Trophoblast cell (in vitro differentiated cells and primary cell): ENCODE results near the gene IL23R.

ENCODE experiments used
- DNase-seq, 2 donors: peaks; one replicate each; pipeline ENCODE4 v3.0.0-alpha.2; 2016
- H2AFZ ChIP-seq: 2 replicates; pipeline ENCODE4 v1.6.1; 2013; ENCODE audit warnings: low read length, moderate library complexity, mild to moderate bottlenecking; ENCODE audit not compliant: insufficient read depth, poor library complexity
- H2AK5ac ChIP-seq: 2 replicates; pipeline ENCODE4 v1.6.1; 2013; ENCODE audit warnings: mild to moderate bottlenecking, low read length
- H2BK120ac ChIP-seq: 2 replicates; pipeline ENCODE4 v1.6.1; 2013; ENCODE audit warnings: low read length, mild to moderate bottlenecking, moderate library complexity; ENCODE audit not compliant: insufficient read depth, poor library complexity
- H2BK12ac ChIP-seq: 2 replicates; pipeline ENCODE4 v1.6.1; 2013; ENCODE audit warnings: mild to moderate bottlenecking, low read length, moderate library complexity
- H2BK5ac ChIP-seq: 2 replicates; pipeline ENCODE4 v1.6.1; 2013; ENCODE audit warnings: low read length, low read depth, moderate library complexity, mild to moderate bottlenecking; ENCODE audit not compliant: poor library complexity
- H3K14ac ChIP-seq: 2 replicates; pipeline ENCODE4 v1.6.1; 2013; ENCODE audit warnings: mild to moderate bottlenecking, low read length
- H3K18ac ChIP-seq: 2 replicates; pipeline ENCODE4 v1.6.1; 2013; ENCODE audit warnings: mild to moderate bottlenecking, low read length
- H3K23ac ChIP-seq: 2 replicates; pipeline ENCODE4 v1.6.1; 2013; ENCODE audit warnings: low read length
- H3K27ac ChIP-seq: 2 replicates; pipeline ENCODE4 v1.5.1; 2013; ENCODE audit warnings: low read depth, mild to moderate bottlenecking, inconsistent platforms, low read length, moderate library complexity
- H3K27me3 ChIP-seq: 2 replicates; pipeline ENCODE4 v1.6.1; 2013; ENCODE audit warnings: inconsistent platforms, mild to moderate bottlenecking, low read length, moderate library complexity; ENCODE audit not compliant: insufficient read depth
- H3K36me3 ChIP-seq, 2 experiments: 1 replicate in 1 of 2; 2 replicates in 1 of 2; pipeline ENCODE4 v1.6.1; 2013; ENCODE audit warnings: low read length in 2 of 2, mild to moderate bottlenecking in 2 of 2, moderate library complexity in 1 of 2; ENCODE audit not compliant: insufficient read depth in 2 of 2, control insufficient read depth in 1 of 2
- H3K4ac ChIP-seq: 2 replicates; pipeline ENCODE4 v1.6.1; 2013; ENCODE audit warnings: low read depth, mild to moderate bottlenecking, low read length, moderate library complexity
- H3K4me1 ChIP-seq, 2 experiments: 1 replicate in 1 of 2; 2 replicates in 1 of 2; pipeline ENCODE4 v1.6.1; 2013; ENCODE audit warnings: low read length in 2 of 2, mild to moderate bottlenecking in 2 of 2, moderate library complexity in 1 of 2; ENCODE audit not compliant: insufficient read depth in 2 of 2, control insufficient read depth in 1 of 2
- H3K4me2 ChIP-seq: 2 replicates; pipeline ENCODE4 v1.6.1; 2013; ENCODE audit warnings: inconsistent platforms, mild to moderate bottlenecking, low read length, moderate library complexity
- H3K4me3 ChIP-seq: 2 replicates; pipeline ENCODE4 v1.5.1; 2013; ENCODE audit warnings: mild to moderate bottlenecking, low read depth, low read length, inconsistent platforms
- H3K79me1 ChIP-seq: one replicate; pipeline ENCODE4 v1.6.1; 2013; ENCODE audit warnings: low read length
- H3K79me2 ChIP-seq: 2 replicates; pipeline ENCODE4 v1.6.1; 2013; ENCODE audit warnings: low read length, mild to moderate bottlenecking; ENCODE audit not compliant: control insufficient read depth, insufficient read depth, poor library complexity
- H3K9ac ChIP-seq: 2 replicates; pipeline ENCODE4 v1.6.1; 2013; ENCODE audit warnings: mild to moderate bottlenecking, low read length
- H3K9me3 ChIP-seq: 2 replicates; pipeline ENCODE4 v1.6.1; 2013; ENCODE audit warnings: low read depth, mild to moderate bottlenecking, control low read depth, inconsistent platforms, low read length; ENCODE audit not compliant: insufficient read depth
- H4K12ac ChIP-seq: 2 replicates; pipeline ENCODE4 v1.6.1; 2013; ENCODE audit warnings: low read depth, mild to moderate bottlenecking, low read length, moderate library complexity
- H4K8ac ChIP-seq: 2 replicates; pipeline ENCODE4 v1.6.1; 2013; ENCODE audit warnings: low read depth, mild to moderate bottlenecking, low read length, moderate library complexity
- H4K91ac ChIP-seq: one replicate; pipeline ENCODE4 v1.6.1; 2013; ENCODE audit warnings: low read depth, mild to moderate bottlenecking, low read length, moderate library complexity
- WGBS: extraction: QIAGEN DNeasy Blood & Tissue Kit; methylation state at CpG from one replicate; pipeline ENCODE4 v1.1.7; 2013; ENCODE audit warnings: missing lambda C conversion rate; ENCODE audit not compliant: insufficient read length, insufficient coverage; ENCODE audit errors: extremely low coverage; 5-methylcytosine and 5-hydroxymethylcytosine counted together

The IL23R gene

GRCh38 chr1:67227196-67227595 is 60.9 kb downstream of the IL23R start:
- no peak overlapping the region for H4K8ac ChIP-seq
- no peak overlapping the region for H2BK5ac ChIP-seq
- H3K79me1 ChIP-seq, result no peaks in the 10 kb centered on the region
- H3K4me1 ChIP-seq, result no peaks in the 10 kb centered on the region
- H3K4me2 ChIP-seq, result no peak overlapping the region
- H3K79me2 ChIP-seq, result no peaks in the 10 kb centered on the region
- H4K12ac ChIP-seq, result no peak overlapping the region
- H3K14ac ChIP-seq, result no peak overlapping the region
- H2BK120ac ChIP-seq, result no peak overlapping the region
- WGBS, result no CpG with 5 or more reads among the region's 1 CpG
- no peak overlapping the region for H2AK5ac ChIP-seq
- H3K4ac ChIP-seq, result no peak overlapping the region
- no peak overlapping the region for H2BK12ac ChIP-seq
- no peak for DNase-seq
- peaks cover 2% of the 10 kb centered on the region for H3K9me3 ChIP-seq
- no peak overlapping the region for H3K18ac ChIP-seq
- no peak overlapping the region for H3K4me3 ChIP-seq
- H3K23ac ChIP-seq, result no peak overlapping the region
- H3K9ac ChIP-seq, result no peak overlapping the region
- no peak overlapping the region for H2AFZ ChIP-seq
- no peak overlapping the region for H4K91ac ChIP-seq
- H3K27ac ChIP-seq, result no peak overlapping the region
- H3K27me3 ChIP-seq, result no peaks in the 10 kb centered on the region
- H3K36me3 ChIP-seq, result no peaks in the 10 kb centered on the region

GRCh38 chr1:67228791-67229190 is 62.5 kb downstream of the IL23R start:
- Histone ChIP-seq H3K4me2 (no peak overlapping the region), H4K12ac (no peak overlapping the region), H3K27me3 (no peaks in the 10 kb centered on the region), H2BK120ac (no peak overlapping the region), H4K8ac (no peak overlapping the region), H3K14ac (no peak overlapping the region), H3K23ac (no peak overlapping the region), H3K36me3 (no peaks in the 10 kb centered on the region), H3K79me2 (no peaks in the 10 kb centered on the region), H4K91ac (no peak overlapping the region), H3K4me1 (no peaks in the 10 kb centered on the region), H2BK12ac (no peak overlapping the region), H3K4ac (no peak overlapping the region), H3K4me3 (no peak overlapping the region), H3K9me3 (peaks cover 2% of the 10 kb centered on the region), H3K79me1 (no peaks in the 10 kb centered on the region), H3K18ac (no peak overlapping the region), H2BK5ac (no peak overlapping the region), H2AK5ac (no peak overlapping the region), H3K27ac (no peak overlapping the region), H3K9ac (no peak overlapping the region), H2AFZ (no peak overlapping the region)
- no peak for DNase-seq

GRCh38 chr1:67230539-67230938 is 64.3 kb downstream of the IL23R start:
- H2BK5ac ChIP-seq, result no peak overlapping the region
- no peak overlapping the region for H3K14ac ChIP-seq
- H3K9ac ChIP-seq, result no peak overlapping the region
- no peak overlapping the region for H2AFZ ChIP-seq
- no peak overlapping the region for H3K23ac ChIP-seq
- H4K12ac ChIP-seq, result no peak overlapping the region
- no peaks in the 10 kb centered on the region for H3K36me3 ChIP-seq
- no peak overlapping the region for H4K91ac ChIP-seq
- no peak overlapping the region for H3K18ac ChIP-seq
- H2BK120ac ChIP-seq, result no peak overlapping the region
- H3K79me1 ChIP-seq, result no peaks in the 10 kb centered on the region
- WGBS, result no CpG with 5 or more reads among the region's 3 CpGs
- H3K27me3 ChIP-seq, result no peaks in the 10 kb centered on the region
- no peak overlapping the region for H3K4me3 ChIP-seq
- H3K9me3 ChIP-seq, result peaks cover 2% of the 10 kb centered on the region
- no peak overlapping the region for H2BK12ac ChIP-seq
- no peak overlapping the region for H3K4ac ChIP-seq
- peak; percentile 2 to 58 for DNase-seq
- H2AK5ac ChIP-seq, result no peak overlapping the region
- no peak overlapping the region for H3K27ac ChIP-seq
- H4K8ac ChIP-seq, result no peak overlapping the region
- no peaks in the 10 kb centered on the region for H3K79me2 ChIP-seq
- no peaks in the 10 kb centered on the region for H3K4me1 ChIP-seq
- H3K4me2 ChIP-seq, result no peak overlapping the region

GRCh38 chr1:67236277-67236676 is 70.0 kb downstream of the IL23R start:
- Histone ChIP-seq H2BK5ac (no peak overlapping the region), H3K14ac (no peak overlapping the region), H3K27me3 (no peaks in the 10 kb centered on the region), H3K36me3 (no peaks in the 10 kb centered on the region), H4K8ac (no peak overlapping the region), H3K4me3 (no peak overlapping the region), H2BK120ac (no peak overlapping the region), H3K27ac (no peak overlapping the region), H3K9ac (no peak overlapping the region), H3K23ac (no peak overlapping the region), H3K4ac (no peak overlapping the region), H3K79me2 (no peaks in the 10 kb centered on the region), H3K4me2 (no peak overlapping the region), H4K91ac (no peak overlapping the region), H3K4me1 (no peaks in the 10 kb centered on the region), H3K18ac (no peak overlapping the region), H2AFZ (no peak overlapping the region), H3K79me1 (no peaks in the 10 kb centered on the region), H3K9me3 (no peaks in the 10 kb centered on the region), H4K12ac (no peak overlapping the region), H2AK5ac (no peak overlapping the region), H2BK12ac (no peak overlapping the region)
- WGBS, result no CpG with 5 or more reads among the region's 3 CpGs
- DNase-seq, result no peak
